Mesendoderm (in vitro differentiated cells): ENCODE measurements around the gene TCN2.
"Not testable (repeated sequence)": the region's sequence is repeated elsewhere in the genome, so short reads cannot be mapped to it uniquely, and the experiment has no call there.

ENCODE experiments used
- DNase-seq: peaks from one replicate; pipeline ENCODE4 v3.0.0; 2013
- H2AK5ac ChIP-seq: 2 replicates; pipeline ENCODE4 v1.6.1; 2013; ENCODE audit warnings: low read length, inconsistent platforms
- H2BK120ac ChIP-seq: 2 replicates; pipeline ENCODE4 v1.6.1; 2013; ENCODE audit warnings: low read depth, mild to moderate bottlenecking, low read length, moderate library complexity, mixed read lengths
- H2BK15ac ChIP-seq: replicated peaks from 2 replicates; pipeline ENCODE4 v1.6.1; 2013; ENCODE audit warnings: low read depth, mild to moderate bottlenecking, moderate library complexity
- H2BK5ac ChIP-seq: 2 replicates; pipeline ENCODE4 v1.6.1; 2013; ENCODE audit warnings: low read length, inconsistent platforms
- H3K18ac ChIP-seq: 2 replicates; pipeline ENCODE4 v1.6.1; 2013; ENCODE audit warnings: mild to moderate bottlenecking, low read length, mixed read lengths
- H3K23ac ChIP-seq: one replicate; pipeline ENCODE4 v1.6.1; 2013; ENCODE audit warnings: low read length
- H3K27ac ChIP-seq: 2 replicates; pipeline ENCODE4 v1.5.1; 2013; ENCODE audit warnings: low read depth, mild to moderate bottlenecking, inconsistent platforms, low read length, moderate library complexity
- H3K27me3 ChIP-seq: 2 replicates; pipeline ENCODE4 v1.6.1; 2013; ENCODE audit warnings: low read length, control low read depth, mild to moderate bottlenecking, inconsistent platforms; ENCODE audit not compliant: insufficient read depth, poor library complexity
- H3K36me3 ChIP-seq: 2 replicates; pipeline ENCODE4 v1.6.1; 2013; ENCODE audit warnings: low read length, inconsistent platforms; ENCODE audit not compliant: control insufficient read depth, insufficient read depth
- H3K4ac ChIP-seq: one replicate; pipeline ENCODE4 v1.6.1; 2013; ENCODE audit warnings: low read depth, mild to moderate bottlenecking, low read length, moderate library complexity
- H3K4me1 ChIP-seq: 2 replicates; pipeline ENCODE4 v1.6.1; 2013; ENCODE audit warnings: low read depth, low read length, inconsistent platforms; ENCODE audit not compliant: control insufficient read depth
- H3K4me2 ChIP-seq: 2 replicates; pipeline ENCODE4 v1.6.1; 2013; ENCODE audit warnings: low read length
- H3K4me3 ChIP-seq: 2 replicates; pipeline ENCODE4 v1.5.1; 2013; ENCODE audit warnings: mild to moderate bottlenecking, low read length
- H3K56ac ChIP-seq: one replicate; pipeline ENCODE4 v1.6.1; 2013; ENCODE audit warnings: low read length
- H3K79me1 ChIP-seq: 2 replicates; pipeline ENCODE4 v1.6.1; 2013; ENCODE audit warnings: low read length, inconsistent platforms
- H3K79me2 ChIP-seq: 2 replicates; pipeline ENCODE4 v1.6.1; 2013; ENCODE audit warnings: mild to moderate bottlenecking, low read length; ENCODE audit not compliant: control insufficient read depth, insufficient read depth
- H3K9ac ChIP-seq: 2 replicates; pipeline ENCODE4 v1.6.1; 2013; ENCODE audit warnings: low read length, inconsistent platforms
- H4K5ac ChIP-seq: one replicate; pipeline ENCODE4 v1.6.1; 2013; ENCODE audit warnings: low read length
- H4K8ac ChIP-seq: one replicate; pipeline ENCODE4 v1.6.1; 2013; ENCODE audit warnings: low read depth, mild to moderate bottlenecking, control low read depth, low read length, moderate library complexity
- WGBS: extraction: QIAGEN DNeasy Blood & Tissue Kit; methylation state at CpG from one replicate; pipeline ENCODE4 v1.1.7; 2013; ENCODE audit warnings: low lambda C conversion rate, missing lambda C conversion rate; ENCODE audit not compliant: insufficient coverage; ENCODE audit errors: extremely low coverage; 5-methylcytosine and 5-hydroxymethylcytosine counted together

TCN2 gene

GRCh38 chr22:30612789-30613188, 5.8 kb downstream of the TCN2 start:
- Histone ChIP-seq H3K4me3 (no peak overlapping the region), H2AK5ac (no peak overlapping the region), H3K79me2 (no peaks in the 10 kb centered on the region), H3K4me1 (peaks cover 2% of the 10 kb centered on the region), H3K4ac (no peak overlapping the region), H4K5ac (no peak overlapping the region), H3K4me2 (no peak overlapping the region), H3K36me3 (no peaks in the 10 kb centered on the region), H3K23ac (no peak overlapping the region), H3K27ac (no peak overlapping the region), H3K18ac (no peak overlapping the region), H3K27me3 (no peaks in the 10 kb centered on the region), H3K79me1 (no peaks in the 10 kb centered on the region), H2BK5ac (no peak overlapping the region), H3K9ac (no peak overlapping the region), H2BK120ac (no peak overlapping the region), H3K56ac (no peak overlapping the region), H2BK15ac (no peak overlapping the region), H4K8ac (no peak overlapping the region)
- peak; percentile 61 for DNase-seq
- WGBS: no CpG with 5 or more reads among the region's 8 CpGs

- no peak overlapping the region for H3K23ac ChIP-seq
- no CpG with 5 or more reads among the region's 7 CpGs for WGBS
- no peak overlapping the region for H2BK5ac ChIP-seq
- H2AK5ac ChIP-seq: no peak overlapping the region
- no peak overlapping the region for H3K27ac ChIP-seq
- H3K4me3 ChIP-seq: no peak overlapping the region
- no peak overlapping the region for H2BK15ac ChIP-seq
- H3K4me2 ChIP-seq: no peak overlapping the region
- no peak overlapping the region for H3K9ac ChIP-seq
- no peaks in the 10 kb centered on the region for H3K4me1 ChIP-seq
- no peak overlapping the region for H3K56ac ChIP-seq
- H3K79me2 ChIP-seq: no peaks in the 10 kb centered on the region
- H3K36me3 ChIP-seq: no peaks in the 10 kb centered on the region
- no peak overlapping the region for H3K4ac ChIP-seq
- H3K18ac ChIP-seq: no peak overlapping the region
- H2BK120ac ChIP-seq: no peak overlapping the region
- no peak for DNase-seq
- no peaks in the 10 kb centered on the region for H3K27me3 ChIP-seq
- H3K79me1 ChIP-seq: no peaks in the 10 kb centered on the region
- no peak overlapping the region for H4K8ac ChIP-seq
- no peak overlapping the region for H4K5ac ChIP-seq
These were observed 7.3 kb downstream of the TCN2 start for GRCh38 chr22:30614268-30614667.

- no peaks in the 10 kb centered on the region for H3K36me3 ChIP-seq
- H3K79me2 ChIP-seq: no peaks in the 10 kb centered on the region
- DNase-seq: no peak
- no peak overlapping the region for H2BK5ac ChIP-seq
- H3K18ac ChIP-seq: no peak overlapping the region
- no peak overlapping the region for H2BK120ac ChIP-seq
- no peaks in the 10 kb centered on the region for H3K79me1 ChIP-seq
- no peak overlapping the region for H3K4me2 ChIP-seq
- no peak overlapping the region for H3K56ac ChIP-seq
- H4K8ac ChIP-seq: no peak overlapping the region
- H3K4ac ChIP-seq: no peak overlapping the region
- no peak overlapping the region for H2BK15ac ChIP-seq
- no peaks in the 10 kb centered on the region for H3K4me1 ChIP-seq
- no peak overlapping the region for H3K23ac ChIP-seq
- no peak overlapping the region for H4K5ac ChIP-seq
- H3K4me3 ChIP-seq: no peak overlapping the region
- H3K9ac ChIP-seq: no peak overlapping the region
- H3K27me3 ChIP-seq: no peaks in the 10 kb centered on the region
- no peak overlapping the region for H2AK5ac ChIP-seq
- no peak overlapping the region for H3K27ac ChIP-seq
These were observed 7.9 kb downstream of the TCN2 start for GRCh38 chr22:30614879-30615278.

GRCh38 chr22:30615543-30615954, 8.6 kb downstream of the TCN2 start:
- Histone ChIP-seq H3K36me3 (no peaks in the 10 kb centered on the region), H3K4me2 (no peak overlapping the region), H3K79me1 (no peaks in the 10 kb centered on the region), H2BK5ac (no peak overlapping the region), H3K23ac (no peak overlapping the region), H2BK15ac (no peak overlapping the region), H3K27ac (no peak overlapping the region), H3K9ac (no peak overlapping the region), H3K79me2 (no peaks in the 10 kb centered on the region), H4K8ac (no peak overlapping the region), H4K5ac (no peak overlapping the region), H3K4me3 (no peak overlapping the region), H3K27me3 (no peaks in the 10 kb centered on the region), H3K4ac (no peak overlapping the region), H3K18ac (no peak overlapping the region), H2BK120ac (no peak overlapping the region), H3K4me1 (no peaks in the 10 kb centered on the region), H3K56ac (no peak overlapping the region), H2AK5ac (no peak overlapping the region)
- no CpG with 5 or more reads among the region's 7 CpGs for WGBS
- no peak for DNase-seq

GRCh38 chr22:30617819-30618218, 10.8 kb downstream of the TCN2 start:
- no CpG with 5 or more reads among the region's 6 CpGs for WGBS
- H3K9ac ChIP-seq: no peak overlapping the region
- H3K4ac ChIP-seq: no peak overlapping the region
- no peak overlapping the region for H2BK15ac ChIP-seq
- H2AK5ac ChIP-seq: no peak overlapping the region
- no peak overlapping the region for H3K27ac ChIP-seq
- no peak overlapping the region for H3K4me3 ChIP-seq
- H3K27me3 ChIP-seq: no peaks in the 10 kb centered on the region
- no peak overlapping the region for H3K56ac ChIP-seq
- no peak overlapping the region for H4K8ac ChIP-seq
- DNase-seq: no peak
- no peak overlapping the region for H2BK120ac ChIP-seq
- no peak overlapping the region for H3K18ac ChIP-seq
- H3K79me1 ChIP-seq: no peaks in the 10 kb centered on the region
- H3K23ac ChIP-seq: no peak overlapping the region
- no peaks in the 10 kb centered on the region for H3K79me2 ChIP-seq
- no peak overlapping the region for H3K4me2 ChIP-seq
- no peak overlapping the region for H4K5ac ChIP-seq
- no peak overlapping the region for H2BK5ac ChIP-seq
- H3K4me1 ChIP-seq: no peaks in the 10 kb centered on the region
- H3K36me3 ChIP-seq: no peaks in the 10 kb centered on the region

GRCh38 chr22:30619909-30620308, 12.9 kb downstream of the TCN2 start:
- H2BK5ac ChIP-seq, H3K4me2 ChIP-seq, H3K79me1 ChIP-seq, H3K18ac ChIP-seq, H2BK120ac ChIP-seq, H3K79me2 ChIP-seq, H2AK5ac ChIP-seq, H3K9ac ChIP-seq, H3K27ac ChIP-seq, H3K27me3 ChIP-seq, H3K36me3 ChIP-seq, H4K5ac ChIP-seq, H2BK15ac ChIP-seq, H4K8ac ChIP-seq, H3K4me3 ChIP-seq, H3K56ac ChIP-seq, H3K23ac ChIP-seq, H3K4me1 ChIP-seq, H3K4ac ChIP-seq, DNase-seq: not testable (repeated sequence)
- WGBS: no CpG with 5 or more reads among the region's 6 CpGs
